Tibial artery (tissue), 4 donors: Measurements from ENCODE around the gene TBCD.

Source experiments
- DNase-seq, 2 donors: peaks; one replicate each; pipeline ENCODE4 v3.0.0-alpha.2; 2019
- H3K27ac ChIP-seq, 2 donors: fragments of 200-600 bp; sonication (generic) in 1 of 2; 1 replicate in 1 of 2; 2 replicates in 1 of 2; pipeline ENCODE4 v1.5.1; 2018 to 2019; ENCODE audit warnings: mild to moderate bottlenecking in 1 of 2
- H3K27me3 ChIP-seq, 2 donors: fragments of 200-600 bp; sonication (generic) in 1 of 2; one replicate each; pipeline versions ENCODE4 v1.5.1 to v1.6.0; 2016 to 2019
- H3K36me3 ChIP-seq, 3 donors: fragments of 200-600 bp; sonication (generic) in 2 of 3; one replicate each; pipeline ENCODE4 v1.5.1; 2016 to 2019; ENCODE audit warnings: mild to moderate bottlenecking in 2 of 3
- H3K4me1 ChIP-seq, 4 donors: fragments of 200-600 bp; sonication (generic) in 2 of 4; 1 replicate in 3 of 4; 2 replicates in 1 of 4; pipeline ENCODE4 v1.5.1; 2016 to 2019
- H3K4me3 ChIP-seq, 2 donors: fragments of 200-600 bp; sonication (generic) in 1 of 2; 1 replicate in 1 of 2; 2 replicates in 1 of 2; pipeline ENCODE4 v1.5.1; 2018 to 2019; ENCODE audit warnings: mild to moderate bottlenecking in 2 of 2
- H3K9me3 ChIP-seq, 3 donors: fragments of 200-600 bp; sonication (generic) in 1 of 3; one replicate each; pipeline ENCODE4 v1.5.1; 2016 to 2019
- CTCF ChIP-seq, 2 experiments: fragments of 200-600 bp in 1 of 2; fragments of 450-650 bp in 1 of 2; IDR thresholded peaks; one replicate each; pipeline ENCODE4 v1.5.1; 2017 to 2019; ENCODE audit warnings: antibody characterized with exemption in 2 of 2, mild to moderate bottlenecking in 1 of 2, moderate library complexity in 1 of 2
- intact Hi-C: fragments of 100-400 bp; cut with DNase I; formaldehyde crosslinking; loops from one replicate; pipeline ENCODE4 v1.15.0; 2023; ENCODE audit warnings: low total_unique reads

TBCD gene

GRCh38 chr17:82865274-82865673, 113.4 kb downstream of the TBCD start:
- intact Hi-C loops = no loop called here
- Histone ChIP-seq H3K27me3 (no peaks in the 10 kb centered on the region), H3K9me3 (no peaks in the 10 kb centered on the region), H3K36me3 (peaks cover 2 to 13% (median 4%) of the 10 kb centered on the region in 3 donors), H3K27ac (no peak overlapping the region), H3K4me3 (no peak overlapping the region), H3K4me1 (peaks cover 0 to 28% (median 0%) of the 10 kb centered on the region in 4 donors)
- DNase-seq = no peak
- TF ChIP-seq CTCF (IDR thresholded peaks at IDR 0.05) = no peak

GRCh38 chr17:82865774-82866395, 114.0 kb downstream of the TBCD start:
- H3K27ac ChIP-seq = no peak overlapping the region
- H3K27me3 ChIP-seq = no peaks in the 10 kb centered on the region
- intact Hi-C loops = no loop called here
- no peaks in the 10 kb centered on the region for H3K9me3 ChIP-seq
- H3K36me3 ChIP-seq = peaks cover 8 to 19% (median 10%) of the 10 kb centered on the region in 3 donors
- DNase-seq = no peak
- peaks cover 0 to 22% (median 0%) of the 10 kb centered on the region in 4 donors for H3K4me1 ChIP-seq
- no peak for TF ChIP-seq CTCF (IDR thresholded peaks at IDR 0.05)
- no peak overlapping the region for H3K4me3 ChIP-seq

- no peak for TF ChIP-seq CTCF (IDR thresholded peaks at IDR 0.05)
- no peak for DNase-seq
- Histone ChIP-seq H3K27me3 (no peaks in the 10 kb centered on the region), H3K27ac (no peak overlapping the region), H3K9me3 (no peaks in the 10 kb centered on the region), H3K36me3 (peaks cover 15 to 27% (median 16%) of the 10 kb centered on the region in 3 donors), H3K4me3 (no peak overlapping the region), H3K4me1 (peaks cover 0 to 22% (median 0%) of the 10 kb centered on the region in 4 donors)
- intact Hi-C loops = no loop called here
Observed at GRCh38 chr17:82866590-82867191, 114.8 kb downstream of the TBCD start.

- Histone ChIP-seq H3K27me3 (no peaks in the 10 kb centered on the region), H3K27ac (no peak overlapping the region), H3K36me3 (peaks cover 19 to 38% (median 24%) of the 10 kb centered on the region in 3 donors), H3K4me1 (peaks cover 0 to 22% (median 0%) of the 10 kb centered on the region in 4 donors), H3K9me3 (no peaks in the 10 kb centered on the region), H3K4me3 (no peak overlapping the region)
- DNase-seq = no peak
- intact Hi-C loops = no loop called here
- no peak for TF ChIP-seq CTCF (IDR thresholded peaks at IDR 0.05)
Observed at GRCh38 chr17:82867763-82868325, 116.0 kb downstream of the TBCD start.

GRCh38 chr17:82868715-82869131, 116.9 kb downstream of the TBCD start:
- Histone ChIP-seq H3K27me3 (no peaks in the 10 kb centered on the region), H3K4me3 (no peak overlapping the region), H3K9me3 (no peaks in the 10 kb centered on the region), H3K27ac (no peak overlapping the region), H3K36me3 (peaks cover 19 to 33% (median 24%) of the 10 kb centered on the region in 3 donors), H3K4me1 (peaks cover 0 to 22% (median 0%) of the 10 kb centered on the region in 4 donors)
- no peak for TF ChIP-seq CTCF (IDR thresholded peaks at IDR 0.05)
- DNase-seq = no peak
- intact Hi-C loops = no loop called here
